Gastroesophageal sphincter (tissue), 3 donors: Measurements from ENCODE around the gene COPZ2.

Source experiments
- CTCF ChIP-seq, 4 experiments: fragments of 200-600 bp in 2 of 4; fragments of 450-650 bp in 2 of 4; sonication (generic) in 1 of 4; IDR thresholded peaks; one replicate each; pipeline ENCODE4 v1.5.1; 2017 to 2019; ENCODE audit warnings: antibody characterized with exemption in 4 of 4, mild to moderate bottlenecking in 2 of 4, moderate library complexity in 2 of 4
- EP300 ChIP-seq: sonication (generic); formaldehyde crosslinking; IDR thresholded peaks from one replicate; pipeline ENCODE4 v1.6.1; 2017; ENCODE audit warnings: antibody characterized with exemption, mild to moderate bottlenecking
- POLR2A ChIP-seq, 2 donors: fragments of 450-650 bp; IDR thresholded peaks; one replicate each; pipeline ENCODE4 v1.6.1; 2017; ENCODE audit warnings: antibody characterized with exemption in 2 of 2, mild to moderate bottlenecking in 2 of 2, moderate library complexity in 1 of 2
- POLR2AphosphoS5 ChIP-seq: sonication (generic); formaldehyde crosslinking; IDR thresholded peaks from one replicate; pipeline ENCODE4 v1.6.1; 2017; ENCODE audit warnings: antibody characterized with exemption

GRCh38 chr17:48051283-48051682 lies 13.7 kb upstream of the COPZ2 start:
- TF ChIP-seq CTCF (IDR thresholded peaks at IDR 0.05), result no peak
- no peak for TF ChIP-seq POLR2AphosphoS5
- TF ChIP-seq POLR2A (IDR thresholded peaks at IDR 0.05), result no peak
- no peak for TF ChIP-seq EP300
